Activated T-cell treated with anti-CD3 and anti-CD28 coated beads, Interleukin-2, amount 50 U/mL, for 4 hours (primary cell): ENCODE measurements around the gene TMC2. TPM values are rescaled to one million over a fixed set of nuclear protein-coding genes. Genes with fewer than 3 reads are reported as not detected.
"Not testable (repeated sequence)": the region's sequence is repeated elsewhere in the genome, so short reads cannot be mapped to it uniquely, and the experiment has no call there.

Source experiments
- ATAC-seq, 2 donors: fragments of 200-7000 bp; cut with Tn5 transposase; one replicate each; pipeline ENCODE4 v1.10.0; 2021
- DNase-seq: peaks from one replicate; pipeline ENCODE4 v3.0.0-alpha.2; 2020
- H3K27me3 Mint-ChIP-seq: one replicate; pipeline ENCODE4 v1.8.0; 2021; ENCODE audit warnings: low read depth, mixed read lengths
- H3K36me3 Mint-ChIP-seq: one replicate; pipeline ENCODE4 v1.8.0; 2022; ENCODE audit warnings: mixed read lengths; ENCODE audit not compliant: insufficient read depth
- H3K4me1 Mint-ChIP-seq: one replicate; pipeline ENCODE4 v1.8.0; 2021; ENCODE audit warnings: low read depth, mixed read lengths
- H3K4me3 Mint-ChIP-seq: one replicate; pipeline ENCODE4 v1.8.0; 2021; ENCODE audit warnings: mild to moderate bottlenecking, moderate library complexity, mixed read lengths
- H3K9me3 Mint-ChIP-seq: one replicate; pipeline ENCODE4 v1.8.0; 2021; ENCODE audit warnings: mixed read lengths
- total RNA-seq, 3 donors: library from RNA; stranded (reverse); gene quantifications; one replicate each; pipeline ENCODE4 v1.2.1, GENCODE V29; 2021

Gene TMC2
- total RNA-seq, result not detected

- no peaks in the 10 kb centered on the region for H3K9me3 Mint-ChIP-seq
- H3K27me3 Mint-ChIP-seq, result peaks cover 34% of the 10 kb centered on the region
- H3K4me3 Mint-ChIP-seq, result no peak within 1 kb of the TSS
- no peaks in the 10 kb centered on the region for H3K36me3 Mint-ChIP-seq
- no peak for ATAC-seq
- no peak for DNase-seq
- H3K4me1 Mint-ChIP-seq, result no peaks in the 10 kb centered on the region
Observed at GRCh38 chr20:2536560-2536986, at the start of gene TMC2. TSS of gene TMC2 (plus strand) at chr20:2536573. CDS start at chr20:2536622, 49 bp downstream.

- not testable (repeated sequence) for H3K27me3 Mint-ChIP-seq, H3K4me1 Mint-ChIP-seq, H3K4me3 Mint-ChIP-seq, ATAC-seq, DNase-seq, H3K9me3 Mint-ChIP-seq
- peaks cover 22% of the 10 kb centered on the region for H3K36me3 Mint-ChIP-seq
Observed at GRCh38 chr20:2502808-2503384, 33.5 kb upstream of the TMC2 start.

- not testable (repeated sequence) for H3K4me3 Mint-ChIP-seq, H3K27me3 Mint-ChIP-seq, DNase-seq, ATAC-seq, H3K9me3 Mint-ChIP-seq
- peaks cover 18% of the 10 kb centered on the region for H3K4me1 Mint-ChIP-seq
- peaks cover 18% of the 10 kb centered on the region for H3K36me3 Mint-ChIP-seq
Observed at GRCh38 chr20:2504803-2505202, 31.6 kb upstream of the TMC2 start.

GRCh38 chr20:2506426-2506825 is 29.9 kb upstream of the TMC2 start:
- DNase-seq, ATAC-seq, H3K4me3 Mint-ChIP-seq, H3K9me3 Mint-ChIP-seq, H3K36me3 Mint-ChIP-seq, H3K27me3 Mint-ChIP-seq: not testable (repeated sequence)
- H3K4me1 Mint-ChIP-seq, result peaks cover 18% of the 10 kb centered on the region

GRCh38 chr20:2507464-2507863 is 28.9 kb upstream of the TMC2 start:
- H3K27me3 Mint-ChIP-seq, result peaks cover 17% of the 10 kb centered on the region
- ATAC-seq, result no peak
- peaks cover 18% of the 10 kb centered on the region for H3K4me1 Mint-ChIP-seq
- peaks cover 6% of the 10 kb centered on the region for H3K36me3 Mint-ChIP-seq
- H3K4me3 Mint-ChIP-seq, result peak overlapping the region; percentile 100
- no peaks in the 10 kb centered on the region for H3K9me3 Mint-ChIP-seq
- DNase-seq, result no peak

- peak overlapping the region; percentile 100 for H3K4me3 Mint-ChIP-seq
- H3K4me1 Mint-ChIP-seq, result peaks cover 18% of the 10 kb centered on the region
- H3K27me3 Mint-ChIP-seq, result peaks cover 20% of the 10 kb centered on the region
- peaks cover 4% of the 10 kb centered on the region for H3K36me3 Mint-ChIP-seq
- no peak for DNase-seq
- no peaks in the 10 kb centered on the region for H3K9me3 Mint-ChIP-seq
- peak in 1 of 2 donors; percentile 11 for ATAC-seq
Observed at GRCh38 chr20:2507875-2508630, 28.3 kb upstream of the TMC2 start.

GRCh38 chr20:2508631-2509467 is 27.5 kb upstream of the TMC2 start, which contains the start of gene ZNF343:
TSS of gene ZNF343 (minus strand) at chr20:2508915. CDS start at chr20:2493895, 15,020 bp downstream.
- peaks cover 18% of the 10 kb centered on the region for H3K4me1 Mint-ChIP-seq
- DNase-seq, result peak; percentile 70
- ATAC-seq, result peak; percentile 96 to 97
- H3K4me3 Mint-ChIP-seq, result peak within 1 kb of the TSS; percentile 100
- H3K9me3 Mint-ChIP-seq, result no peaks in the 10 kb centered on the region
- peaks cover 2% of the 10 kb centered on the region for H3K36me3 Mint-ChIP-seq
- H3K27me3 Mint-ChIP-seq, result peaks cover 24% of the 10 kb centered on the region

- H3K27me3 Mint-ChIP-seq, result peaks cover 26% of the 10 kb centered on the region
- H3K9me3 Mint-ChIP-seq, result no peaks in the 10 kb centered on the region
- H3K4me3 Mint-ChIP-seq, result peak overlapping the region; percentile 100
- ATAC-seq (no peak), DNase-seq (no peak)
- H3K36me3 Mint-ChIP-seq, result peaks cover 2% of the 10 kb centered on the region
- H3K4me1 Mint-ChIP-seq, result peaks cover 18% of the 10 kb centered on the region
Observed at GRCh38 chr20:2509468-2509781, 26.9 kb upstream of the TMC2 start.

- no peaks in the 10 kb centered on the region for H3K9me3 Mint-ChIP-seq
- peak overlapping the region; percentile 11 for H3K4me3 Mint-ChIP-seq
- H3K36me3 Mint-ChIP-seq, result peaks cover 2% of the 10 kb centered on the region
- ATAC-seq (no peak), DNase-seq (no peak)
- H3K4me1 Mint-ChIP-seq, result peaks cover 18% of the 10 kb centered on the region
- peaks cover 27% of the 10 kb centered on the region for H3K27me3 Mint-ChIP-seq
Observed at GRCh38 chr20:2509794-2510193, 26.6 kb upstream of the TMC2 start.

- peaks cover 28% of the 10 kb centered on the region for H3K27me3 Mint-ChIP-seq
- H3K4me1 Mint-ChIP-seq, result no peaks in the 10 kb centered on the region
- no peaks in the 10 kb centered on the region for H3K9me3 Mint-ChIP-seq
- no peak for ATAC-seq
- H3K4me3 Mint-ChIP-seq, result no peak overlapping the region
- DNase-seq, result no peak
- H3K36me3 Mint-ChIP-seq, result no peaks in the 10 kb centered on the region
Observed at GRCh38 chr20:2515203-2515602, 21.2 kb upstream of the TMC2 start.

GRCh38 chr20:2516399-2516798 is 20.0 kb upstream of the TMC2 start:
- ATAC-seq, result no peak
- H3K9me3 Mint-ChIP-seq, result no peaks in the 10 kb centered on the region

GRCh38 chr20:2518096-2518495 is 18.3 kb upstream of the TMC2 start:
- H3K4me3 Mint-ChIP-seq, result no peak overlapping the region
- H3K9me3 Mint-ChIP-seq, result no peaks in the 10 kb centered on the region
- no peak for ATAC-seq
- H3K27me3 Mint-ChIP-seq, result peaks cover 8% of the 10 kb centered on the region
- no peaks in the 10 kb centered on the region for H3K36me3 Mint-ChIP-seq
- no peak for DNase-seq
- peaks cover 3% of the 10 kb centered on the region for H3K4me1 Mint-ChIP-seq

More at GRCh38 chr20:2516399-2516798, 20.0 kb upstream of the TMC2 start:
- H3K36me3 Mint-ChIP-seq, result no peaks in the 10 kb centered on the region
- DNase-seq, result no peak
- peaks cover 19% of the 10 kb centered on the region for H3K27me3 Mint-ChIP-seq
- H3K4me1 Mint-ChIP-seq, result peaks cover under 1% of the 10 kb centered on the region
- H3K4me3 Mint-ChIP-seq, result no peak overlapping the region

- Mint-ChIP-seq H3K36me3 (no peaks in the 10 kb centered on the region), H3K4me3 (no peak overlapping the region), H3K4me1 (peaks cover 3% of the 10 kb centered on the region), H3K9me3 (no peaks in the 10 kb centered on the region), H3K27me3 (peaks cover 7% of the 10 kb centered on the region)
- DNase-seq, result no peak
- no peak for ATAC-seq
Observed at GRCh38 chr20:2518558-2518957, 17.8 kb upstream of the TMC2 start.

- ATAC-seq (peak in 1 of 2 donors; percentile 32), DNase-seq (no peak)
- H3K36me3 Mint-ChIP-seq, result no peaks in the 10 kb centered on the region
- H3K4me1 Mint-ChIP-seq, result peaks cover 6% of the 10 kb centered on the region
- H3K27me3 Mint-ChIP-seq, result peaks cover 3% of the 10 kb centered on the region
- no peak overlapping the region for H3K4me3 Mint-ChIP-seq
- H3K9me3 Mint-ChIP-seq, result no peaks in the 10 kb centered on the region
Observed at GRCh38 chr20:2519115-2519809, 17.1 kb upstream of the TMC2 start.
